ENCODE data around the gene TNFSF10. TPM values are rescaled to one million over a fixed set of nuclear protein-coding genes. Genes with fewer than 3 reads are reported as not detected.

The TNFSF10 gene
- total RNA-seq, 2 experiments from 2014 or later = 9.2 to 9.5 TPM

DNA sequence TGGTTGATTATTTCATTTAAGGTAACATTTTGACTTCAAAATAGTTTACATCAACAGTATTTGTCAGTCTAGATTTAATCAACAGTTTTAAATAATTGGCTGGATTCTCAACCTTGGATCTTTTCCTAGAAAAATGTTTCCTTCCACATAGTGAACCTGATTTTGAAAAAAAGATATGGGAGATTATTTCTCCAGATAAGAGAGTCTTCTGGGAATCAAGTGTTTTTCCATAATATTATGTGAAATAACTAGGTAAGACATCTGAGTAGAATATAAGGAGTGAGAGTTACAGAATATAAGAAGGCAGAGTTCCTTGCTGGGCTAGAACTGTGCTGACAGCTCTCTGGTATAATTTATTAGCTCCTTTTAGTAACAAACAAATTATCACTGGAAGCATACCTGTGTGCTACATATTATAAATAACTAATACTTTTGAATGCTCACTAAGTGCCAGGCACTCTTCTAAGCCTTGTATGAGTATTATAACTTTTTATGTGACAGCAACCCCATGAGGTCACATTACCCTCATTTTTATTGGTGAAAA lies 18.8 kb upstream of the TNFSF10 start:
- H3K27me3 ChIP-seq (ENCODE audit: control insufficient read depth in 1 of 2, insufficient read depth in 2 of 2, low read length in 2 of 2) = no peaks in the 10 kb centered on the region
- Mint-ChIP-seq H3K4me1 (ENCODE audit: low read depth) (peaks cover 35% of the 10 kb centered on the region), H3K27me3 (no peaks in the 10 kb centered on the region), H3K9me3 (no peaks in the 10 kb centered on the region), H3K4me3 (no peak overlapping the region), H3K36me3 (ENCODE audit: low read depth) (no peaks in the 10 kb centered on the region), H3K27ac (no peak overlapping the region)
- ATAC-seq (ENCODE audit: poor library complexity) = no peak
- no peaks in the 10 kb centered on the region for H3K36me3 ChIP-seq (ENCODE audit: insufficient read depth, low read length)
- no peak overlapping the region for H3K4me3 ChIP-seq (ENCODE audit: low read length)
- TF ChIP-seq, protein P1, sequence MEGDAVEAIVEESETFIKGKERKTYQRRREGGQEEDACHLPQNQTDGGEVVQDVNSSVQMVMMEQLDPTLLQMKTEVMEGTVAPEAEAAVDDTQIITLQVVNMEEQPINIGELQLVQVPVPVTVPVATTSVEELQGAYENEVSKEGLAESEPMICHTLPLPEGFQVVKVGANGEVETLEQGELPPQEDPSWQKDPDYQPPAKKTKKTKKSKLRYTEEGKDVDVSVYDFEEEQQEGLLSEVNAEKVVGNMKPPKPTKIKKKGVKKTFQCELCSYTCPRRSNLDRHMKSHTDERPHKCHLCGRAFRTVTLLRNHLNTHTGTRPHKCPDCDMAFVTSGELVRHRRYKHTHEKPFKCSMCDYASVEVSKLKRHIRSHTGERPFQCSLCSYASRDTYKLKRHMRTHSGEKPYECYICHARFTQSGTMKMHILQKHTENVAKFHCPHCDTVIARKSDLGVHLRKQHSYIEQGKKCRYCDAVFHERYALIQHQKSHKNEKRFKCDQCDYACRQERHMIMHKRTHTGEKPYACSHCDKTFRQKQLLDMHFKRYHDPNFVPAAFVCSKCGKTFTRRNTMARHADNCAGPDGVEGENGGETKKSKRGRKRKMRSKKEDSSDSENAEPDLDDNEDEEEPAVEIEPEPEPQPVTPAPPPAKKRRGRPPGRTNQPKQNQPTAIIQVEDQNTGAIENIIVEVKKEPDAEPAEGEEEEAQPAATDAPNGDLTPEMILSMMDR (IDR thresholded peaks at IDR 0.05) = no peak
- peaks cover 20% of the 10 kb centered on the region for H3K4me1 ChIP-seq (ENCODE audit: insufficient read depth, low read length)
- H3K27ac ChIP-seq (ENCODE audit: low read depth in 1 of 2, low read length in 2 of 2) = no peak overlapping the region
- no peaks in the 10 kb centered on the region for H3K9me3 ChIP-seq (ENCODE audit: control insufficient read depth in 1 of 2, insufficient read depth in 1 of 2, low read length in 2 of 2)
- POLR2A ChIA-PET = interaction anchor here (4.1 kb wide), 1 partner anchor 11 kb away, joined by 13 read pairs; no protein-coding TSS in a partner anchor
- CTCF ChIA-PET = no interaction called here
- DNase-seq = no peak
- intact Hi-C loops (cut with DNase I, micrococcal nuclease) = loop anchor here in 1 of 2 experiments (5.0 kb wide), 1 partner anchor 40 kb away; no protein-coding TSS in a partner anchor

GRCh38 chr3:172540049-172540448 lies 16.8 kb upstream of the TNFSF10 start:
- ChIA-PET POLR2A (interaction anchor here (0.6 to 4.1 kb wide), 2 partner anchors 10 to 35 kb away, joined by 3 to 13 read pairs; no protein-coding TSS in a partner anchor), CTCF (no interaction called here)
- Histone ChIP-seq H3K9me3 (ENCODE audit: control insufficient read depth in 1 of 2, insufficient read depth in 1 of 2, low read length in 2 of 2) (peaks cover 0 to 1% of the 10 kb centered on the region in 2 experiments), H3K27me3 (ENCODE audit: control insufficient read depth in 1 of 2, insufficient read depth in 2 of 2, low read length in 2 of 2) (no peaks in the 10 kb centered on the region), H3K27ac (ENCODE audit: low read depth in 1 of 2, low read length in 2 of 2) (no peak overlapping the region), H3K36me3 (ENCODE audit: insufficient read depth, low read length) (no peaks in the 10 kb centered on the region), H3K4me3 (ENCODE audit: low read length) (no peak overlapping the region), H3K4me1 (ENCODE audit: insufficient read depth, low read length) (peaks cover 25% of the 10 kb centered on the region)
- no peak overlapping the region for H3K27ac Mint-ChIP-seq
- H3K4me3 Mint-ChIP-seq = no peak overlapping the region
- DNase-seq = no peak
- no peaks in the 10 kb centered on the region for H3K27me3 Mint-ChIP-seq
- peaks cover 3% of the 10 kb centered on the region for H3K9me3 Mint-ChIP-seq
- TF ChIP-seq, protein P1 (IDR thresholded peaks at IDR 0.05) = no peak
- ATAC-seq (ENCODE audit: poor library complexity) = no peak
- intact Hi-C loops (cut with DNase I, micrococcal nuclease) = loop anchor here in 1 of 2 experiments (5.0 kb wide), 1 partner anchor 38 kb away; no protein-coding TSS in a partner anchor
- no peaks in the 10 kb centered on the region for H3K36me3 Mint-ChIP-seq (ENCODE audit: low read depth)
- H3K4me1 Mint-ChIP-seq (ENCODE audit: low read depth) = peaks cover 40% of the 10 kb centered on the region

DNA sequence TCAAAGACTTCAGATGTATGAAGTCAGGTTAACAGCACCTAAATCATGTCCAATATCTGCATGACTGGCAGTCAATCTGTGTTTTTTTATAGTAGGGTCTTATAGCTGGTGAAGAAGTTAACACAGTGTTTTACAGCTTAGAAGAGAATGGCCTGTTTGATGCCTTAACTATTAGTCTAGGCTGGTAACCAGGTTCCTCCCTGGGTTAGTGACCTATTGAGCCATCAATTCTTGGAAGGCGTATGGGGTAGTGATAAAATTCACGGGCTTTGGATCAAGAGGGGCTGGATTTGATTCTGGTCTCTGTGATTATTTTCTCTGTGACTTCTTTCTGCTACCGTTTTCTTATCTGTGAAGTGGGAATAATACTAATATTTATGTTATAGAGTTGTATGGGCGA lies 16.0 kb upstream of the TNFSF10 start:
- Mint-ChIP-seq H3K4me3 (no peak overlapping the region), H3K4me1 (ENCODE audit: low read depth) (peaks cover 40% of the 10 kb centered on the region), H3K36me3 (ENCODE audit: low read depth) (no peaks in the 10 kb centered on the region), H3K27me3 (no peaks in the 10 kb centered on the region), H3K27ac (no peak overlapping the region), H3K9me3 (peaks cover 3% of the 10 kb centered on the region)
- Histone ChIP-seq H3K9me3 (ENCODE audit: control insufficient read depth in 1 of 2, insufficient read depth in 1 of 2, low read length in 2 of 2) (peaks cover 0 to 4% of the 10 kb centered on the region in 2 experiments), H3K4me1 (ENCODE audit: insufficient read depth, low read length) (peaks cover 25% of the 10 kb centered on the region), H3K36me3 (ENCODE audit: insufficient read depth, low read length) (no peaks in the 10 kb centered on the region), H3K4me3 (ENCODE audit: low read length) (no peak overlapping the region), H3K27ac (ENCODE audit: low read depth in 1 of 2, low read length in 2 of 2) (no peak overlapping the region), H3K27me3 (ENCODE audit: control insufficient read depth in 1 of 2, insufficient read depth in 2 of 2, low read length in 2 of 2) (no peaks in the 10 kb centered on the region)
- ATAC-seq (ENCODE audit: poor library complexity) = no peak
- TF ChIP-seq, protein P1 (IDR thresholded peaks at IDR 0.05) = no peak
- ChIA-PET CTCF (no interaction called here), POLR2A (interaction anchor here (0.6 to 4.1 kb wide), 2 partner anchors 9 to 28 kb away, joined by 4 to 13 read pairs; no protein-coding TSS in a partner anchor)
- intact Hi-C loops (cut with DNase I, micrococcal nuclease) = no loop called here
- DNase-seq = no peak
